Neural crest cell (in vitro differentiated cells): ENCODE measurements around the gene LACC1. TPM values are rescaled to one million over a fixed set of nuclear protein-coding genes. Genes with fewer than 3 reads are reported as not detected.
A peak's percentile ranks its signal among the peaks of the same experiment; 100 is the strongest.

Experiments used
- DNase-seq: peaks from one replicate; pipeline ENCODE4 v3.0.0; 2021; ENCODE audit warnings: low read depth, mixed read lengths, low spot score
- H3K27ac Mint-ChIP-seq: one replicate; pipeline ENCODE4 v1.8.0; 2021; ENCODE audit warnings: mild to moderate bottlenecking, mixed read lengths; ENCODE audit not compliant: unreplicated experiment
- H3K27me3 Mint-ChIP-seq: 2 replicates; pipeline ENCODE4 v1.8.0; 2021; ENCODE audit warnings: low read depth, mild to moderate bottlenecking, mixed read lengths
- H3K36me3 Mint-ChIP-seq: 2 replicates; pipeline ENCODE4 v1.8.0; 2021; ENCODE audit warnings: low read depth, mild to moderate bottlenecking, mixed read lengths
- H3K4me1 Mint-ChIP-seq: 2 replicates; pipeline ENCODE4 v1.8.0; 2021; ENCODE audit warnings: mixed read lengths
- H3K4me3 Mint-ChIP-seq: one replicate; pipeline ENCODE4 v1.8.0; 2021; ENCODE audit warnings: mild to moderate bottlenecking, mixed read lengths
- H3K9me3 Mint-ChIP-seq: 2 replicates; pipeline ENCODE4 v1.8.0; 2021; ENCODE audit warnings: mixed read lengths
- total RNA-seq: library from RNA; stranded (reverse); gene quantifications from 2 replicates; pipeline ENCODE4 v1.2.1, GENCODE V29; 2021
- TF ChIP-seq, protein P1 (sequence below): fragments of 200-600 bp; sonication (generic); conservative IDR thresholded peaks from 2 replicates; pipeline ENCODE4 v1.5.0; 2021; ENCODE audit warnings: antibody characterized with exemption, mild to moderate bottlenecking

LACC1 gene
- total RNA-seq, 1 donor from 2014 or later, result 0.75 TPM

DNA sequence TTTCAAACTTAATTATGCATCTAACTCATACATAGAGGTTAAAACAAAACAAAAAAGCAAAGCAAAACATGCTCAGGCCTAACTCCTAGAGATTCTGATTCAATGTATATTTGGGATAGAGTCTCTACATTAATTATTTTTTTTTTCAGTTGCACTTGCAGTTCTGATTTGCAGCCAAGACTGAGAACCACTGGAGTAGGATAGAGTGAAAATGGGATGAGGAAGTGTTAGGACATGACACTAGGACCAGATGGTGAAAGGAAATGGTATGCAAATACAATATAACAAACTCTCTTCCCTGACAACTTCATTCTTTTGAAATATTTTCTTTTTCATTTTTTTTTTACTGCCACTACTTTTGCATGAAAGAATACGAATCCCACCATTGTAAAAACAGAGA, 1.9 kb upstream of the LACC1 start:
- no peaks in the 10 kb centered on the region for H3K36me3 Mint-ChIP-seq
- no peaks in the 10 kb centered on the region for H3K9me3 Mint-ChIP-seq
- peak overlapping the region; percentile 91 for H3K4me3 Mint-ChIP-seq
- H3K4me1 Mint-ChIP-seq, result peaks cover 16% of the 10 kb centered on the region
- H3K27ac Mint-ChIP-seq, result no peak overlapping the region
- DNase-seq, result no peak
- H3K27me3 Mint-ChIP-seq, result peaks cover 37% of the 10 kb centered on the region
- TF ChIP-seq, protein P1, sequence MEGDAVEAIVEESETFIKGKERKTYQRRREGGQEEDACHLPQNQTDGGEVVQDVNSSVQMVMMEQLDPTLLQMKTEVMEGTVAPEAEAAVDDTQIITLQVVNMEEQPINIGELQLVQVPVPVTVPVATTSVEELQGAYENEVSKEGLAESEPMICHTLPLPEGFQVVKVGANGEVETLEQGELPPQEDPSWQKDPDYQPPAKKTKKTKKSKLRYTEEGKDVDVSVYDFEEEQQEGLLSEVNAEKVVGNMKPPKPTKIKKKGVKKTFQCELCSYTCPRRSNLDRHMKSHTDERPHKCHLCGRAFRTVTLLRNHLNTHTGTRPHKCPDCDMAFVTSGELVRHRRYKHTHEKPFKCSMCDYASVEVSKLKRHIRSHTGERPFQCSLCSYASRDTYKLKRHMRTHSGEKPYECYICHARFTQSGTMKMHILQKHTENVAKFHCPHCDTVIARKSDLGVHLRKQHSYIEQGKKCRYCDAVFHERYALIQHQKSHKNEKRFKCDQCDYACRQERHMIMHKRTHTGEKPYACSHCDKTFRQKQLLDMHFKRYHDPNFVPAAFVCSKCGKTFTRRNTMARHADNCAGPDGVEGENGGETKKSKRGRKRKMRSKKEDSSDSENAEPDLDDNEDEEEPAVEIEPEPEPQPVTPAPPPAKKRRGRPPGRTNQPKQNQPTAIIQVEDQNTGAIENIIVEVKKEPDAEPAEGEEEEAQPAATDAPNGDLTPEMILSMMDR, result no peak

DNA sequence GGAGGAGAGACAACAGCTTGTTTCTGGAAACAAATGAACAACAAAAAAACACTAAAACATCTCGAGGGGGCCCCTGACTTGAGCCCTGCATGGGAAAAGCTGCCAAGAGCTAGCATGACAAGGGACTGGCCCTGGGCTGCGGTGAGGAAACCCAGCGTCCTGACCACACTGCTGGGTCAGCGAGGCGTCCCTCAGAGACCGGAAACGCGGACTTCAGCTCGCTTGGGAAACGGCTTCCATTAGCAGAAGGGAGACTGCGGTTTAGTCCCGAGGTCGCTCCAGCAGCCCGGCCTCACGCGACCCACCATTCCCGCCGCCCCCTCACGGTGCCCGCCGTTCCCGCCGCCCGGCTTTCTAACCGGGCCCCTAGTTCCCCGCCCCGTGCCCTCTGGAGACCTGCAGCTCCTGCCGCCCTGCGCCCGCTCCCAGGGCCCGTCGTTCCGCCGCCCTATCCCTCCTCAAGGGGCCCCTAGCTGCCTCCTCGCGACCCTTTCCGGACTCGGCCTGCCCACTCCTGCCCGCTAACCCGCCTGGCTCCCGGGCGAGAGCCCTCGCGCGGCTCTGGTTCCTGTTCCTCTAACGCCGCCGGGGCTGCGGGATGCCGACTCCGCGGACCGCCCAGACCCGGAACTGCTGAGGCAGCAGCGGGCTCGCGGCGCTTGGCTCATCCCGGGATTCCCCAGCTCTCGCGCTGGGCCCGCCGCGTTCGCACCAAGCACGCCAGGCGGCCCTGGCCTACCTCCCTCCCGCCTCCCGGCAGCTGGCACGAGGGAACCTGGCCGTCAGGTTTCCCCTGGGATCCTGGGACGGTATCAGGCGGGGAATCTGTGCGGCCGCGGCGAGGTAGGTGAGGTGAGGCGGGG, 581 bp upstream of the LACC1 start, which contains the start of gene CCDC122:
Gene CCDC122, minus strand, starts transcription at position 849 of the 863 bp plus-strand sequence. CDS start 10,364 bp downstream, outside the sequence.
- H3K27ac Mint-ChIP-seq, result peak within 1 kb of the TSS; percentile 93

DNA sequence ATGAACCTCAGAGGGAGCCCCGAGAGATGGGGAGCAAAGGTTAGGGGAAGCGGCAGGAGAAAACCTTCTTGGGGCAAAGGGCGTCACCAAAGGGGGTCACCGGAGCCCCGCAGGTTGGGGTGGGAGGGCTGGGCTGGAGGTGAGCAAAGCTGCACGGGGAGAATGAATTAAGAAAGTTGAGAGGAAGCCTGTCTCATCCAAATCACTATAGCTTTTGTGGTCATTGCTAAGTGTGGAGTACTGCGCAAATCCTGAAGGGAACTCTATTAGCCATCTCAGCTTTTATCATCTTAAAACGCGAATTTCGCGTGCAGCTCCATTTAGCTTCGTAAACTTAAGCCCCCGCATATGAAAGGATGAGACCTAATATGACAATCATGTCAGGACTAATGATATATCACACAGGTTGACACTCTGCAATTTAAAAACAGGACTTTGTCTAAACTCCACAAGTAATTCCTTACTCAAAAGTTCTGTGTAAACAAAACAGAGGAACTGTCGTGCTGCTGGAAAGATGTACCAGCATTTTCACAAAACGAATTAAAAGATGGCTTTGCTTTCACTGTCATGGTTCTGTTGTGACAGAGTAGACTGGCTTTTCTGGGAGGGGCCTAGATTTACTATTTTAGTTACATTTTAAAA, 631 bp downstream of the LACC1 start:
- TF ChIP-seq, protein P1, result no peak
- Mint-ChIP-seq H3K27me3 (peaks cover 37% of the 10 kb centered on the region), H3K9me3 (no peaks in the 10 kb centered on the region), H3K27ac (no peak overlapping the region), H3K4me3 (peak overlapping the region; percentile 91), H3K4me1 (peaks cover 16% of the 10 kb centered on the region), H3K36me3 (no peaks in the 10 kb centered on the region)
- DNase-seq, result peak; percentile 2

More for the DNA sequence above, 581 bp upstream of the LACC1 start, which contains the start of gene CCDC122:
- peaks cover 16% of the 10 kb centered on the region for H3K4me1 Mint-ChIP-seq
- H3K27me3 Mint-ChIP-seq, result peaks cover 37% of the 10 kb centered on the region
- H3K36me3 Mint-ChIP-seq, result no peaks in the 10 kb centered on the region
- TF ChIP-seq, protein P1, result no peak
- no peaks in the 10 kb centered on the region for H3K9me3 Mint-ChIP-seq
- H3K4me3 Mint-ChIP-seq, result peak within 1 kb of the TSS; percentile 91
- peak; percentile 51 for DNase-seq

DNA sequence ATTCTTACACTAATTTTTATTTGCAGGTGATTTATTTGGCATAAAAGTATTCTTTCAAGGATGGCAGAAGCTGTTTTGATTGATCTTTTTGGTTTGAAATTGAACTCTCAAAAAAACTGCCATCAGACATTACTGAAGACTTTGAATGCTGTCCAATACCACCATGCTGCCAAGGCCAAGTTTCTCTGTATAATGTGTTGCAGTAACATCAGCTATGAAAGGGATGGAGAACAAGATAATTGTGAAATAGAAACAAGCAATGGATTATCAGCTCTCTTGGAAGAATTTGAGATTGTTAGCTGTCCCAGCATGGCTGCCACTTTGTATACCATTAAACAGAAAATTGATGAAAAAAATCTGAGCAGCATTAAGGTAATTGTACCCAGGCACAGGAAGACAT, 1.2 kb downstream of the LACC1 start:
- peaks cover 37% of the 10 kb centered on the region for H3K27me3 Mint-ChIP-seq
- no peaks in the 10 kb centered on the region for H3K36me3 Mint-ChIP-seq
- no peak overlapping the region for H3K4me3 Mint-ChIP-seq
- TF ChIP-seq, protein P1, result no peak
- no peaks in the 10 kb centered on the region for H3K9me3 Mint-ChIP-seq
- H3K4me1 Mint-ChIP-seq, result peaks cover 16% of the 10 kb centered on the region
- DNase-seq, result no peak
- no peak overlapping the region for H3K27ac Mint-ChIP-seq

DNA sequence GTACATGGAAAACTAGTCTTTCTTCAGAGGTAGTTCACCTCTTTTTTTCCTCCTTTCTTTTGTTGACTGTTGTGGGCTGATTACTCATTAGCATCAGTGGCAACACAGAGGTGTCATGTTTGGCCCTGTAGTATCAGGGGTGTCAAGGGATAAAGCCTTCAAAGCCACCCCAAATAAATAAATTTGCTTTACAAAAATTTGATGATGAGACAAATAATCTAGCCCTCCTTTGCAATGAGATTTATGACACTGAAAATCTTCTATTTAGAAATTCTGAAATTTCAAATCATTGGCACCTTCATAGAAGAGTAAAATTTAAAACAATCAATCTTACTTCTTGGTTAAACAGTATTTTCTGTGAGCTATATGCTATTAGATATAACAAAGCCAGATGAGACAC, 1.9 kb downstream of the LACC1 start:
- H3K4me3 Mint-ChIP-seq, result peak overlapping the region; percentile 51
- peaks cover 16% of the 10 kb centered on the region for H3K4me1 Mint-ChIP-seq
- DNase-seq, result no peak
- H3K36me3 Mint-ChIP-seq, result no peaks in the 10 kb centered on the region
- H3K27ac Mint-ChIP-seq, result no peak overlapping the region
- TF ChIP-seq, protein P1, result no peak
- H3K27me3 Mint-ChIP-seq, result peaks cover 37% of the 10 kb centered on the region
- H3K9me3 Mint-ChIP-seq, result peaks cover 3% of the 10 kb centered on the region
